Vagina (tissue), 2 donors: ENCODE data around the gene AHI1. TPM values are rescaled to one million over a fixed set of nuclear protein-coding genes. Genes with fewer than 3 reads are reported as not detected.

Source experiments
- DNase-seq, 2 donors: peaks; one replicate each; pipeline ENCODE4 v3.0.0-alpha.2; 2017; ENCODE audit errors: extremely low spot score in 2 of 2
- H3K27ac ChIP-seq: fragments of 200-600 bp; sonication (generic); one replicate; pipeline ENCODE4 v1.5.1; 2019
- H3K27me3 ChIP-seq: fragments of 200-600 bp; sonication (generic); one replicate; pipeline ENCODE4 v1.5.1; 2019
- H3K36me3 ChIP-seq, 2 donors: fragments of 200-600 bp; sonication (generic); one replicate each; pipeline ENCODE4 v1.5.1; 2017 to 2019
- H3K4me1 ChIP-seq: fragments of 200-600 bp; sonication (generic); one replicate; pipeline ENCODE4 v1.5.1; 2019
- H3K4me3 ChIP-seq, 2 donors: fragments of 200-600 bp; sonication (generic); 1 replicate in 1 of 2; 2 replicates in 1 of 2; pipeline ENCODE4 v1.5.1; 2016 to 2019
- H3K9me3 ChIP-seq: fragments of 200-600 bp; sonication (generic); one replicate; pipeline ENCODE4 v1.5.1; 2019
- CTCF ChIP-seq, 3 experiments: fragments of 450-650 bp in 2 of 3; fragments of 200-600 bp in 1 of 3; sonication (generic) in 1 of 3; IDR thresholded peaks; one replicate each; pipeline ENCODE4 v1.5.1; 2017 to 2019; ENCODE audit warnings: antibody characterized with exemption in 3 of 3, mild to moderate bottlenecking in 2 of 3, moderate library complexity in 2 of 3
- POLR2A ChIP-seq, 2 donors: fragments of 450-650 bp; IDR thresholded peaks; one replicate each; pipeline ENCODE4 v1.6.1; 2017; ENCODE audit warnings: antibody characterized with exemption in 2 of 2, mild to moderate bottlenecking in 2 of 2, moderate library complexity in 2 of 2
- POLR2AphosphoS5 ChIP-seq, 2 donors: sonication (generic); formaldehyde crosslinking; IDR thresholded peaks; one replicate each; pipeline ENCODE4 v1.9.0; 2017; ENCODE audit warnings: antibody characterized with exemption in 2 of 2, mild to moderate bottlenecking in 2 of 2, low read depth in 1 of 2; ENCODE audit not compliant: insufficient read depth in 1 of 2
- intact Hi-C: fragments of 100-400 bp; cut with DNase I; formaldehyde crosslinking; loops from one replicate; pipeline ENCODE4 v1.15.1; 2023
- total RNA-seq: library from RNA; depleted of rRNA; stranded (reverse); fragments of >200 nt; gene quantifications from one replicate; pipeline ENCODE4 v1.2.3, GENCODE V29; 2016

The AHI1 gene
- total RNA-seq, 1 donor from 2014 or later = 28.7 TPM

- Histone ChIP-seq H3K36me3 (no peaks in the 10 kb centered on the region), H3K27ac (no peak overlapping the region), H3K27me3 (no peaks in the 10 kb centered on the region), H3K4me3 (no peak overlapping the region), H3K9me3 (no peaks in the 10 kb centered on the region), H3K4me1 (no peaks in the 10 kb centered on the region)
- intact Hi-C loops = no loop called here
- TF ChIP-seq POLR2AphosphoS5 (IDR thresholded peaks at IDR 0.05; ENCODE audit: insufficient read depth in 1 of 2, low read depth in 1 of 2) (no peak), POLR2A (IDR thresholded peaks at IDR 0.05) (no peak), CTCF (IDR thresholded peaks at IDR 0.05) (no peak)
- no peak for DNase-seq
Measured at GRCh38 chr6:135291288-135292076, 206.1 kb downstream of the AHI1 start.

- H3K27me3 ChIP-seq = no peaks in the 10 kb centered on the region
- intact Hi-C loops = no loop called here
- H3K4me3 ChIP-seq = no peak overlapping the region
- no peaks in the 10 kb centered on the region for H3K9me3 ChIP-seq
- no peak for TF ChIP-seq POLR2A (IDR thresholded peaks at IDR 0.05)
- no peak for TF ChIP-seq POLR2AphosphoS5 (IDR thresholded peaks at IDR 0.05; ENCODE audit: insufficient read depth in 1 of 2, low read depth in 1 of 2)
- no peak for TF ChIP-seq CTCF (IDR thresholded peaks at IDR 0.05)
- no peak for DNase-seq
- no peak overlapping the region for H3K27ac ChIP-seq
- H3K4me1 ChIP-seq = no peaks in the 10 kb centered on the region
- H3K36me3 ChIP-seq = no peaks in the 10 kb centered on the region
Measured at GRCh38 chr6:135289816-135290215, 207.7 kb downstream of the AHI1 start.

DNA sequence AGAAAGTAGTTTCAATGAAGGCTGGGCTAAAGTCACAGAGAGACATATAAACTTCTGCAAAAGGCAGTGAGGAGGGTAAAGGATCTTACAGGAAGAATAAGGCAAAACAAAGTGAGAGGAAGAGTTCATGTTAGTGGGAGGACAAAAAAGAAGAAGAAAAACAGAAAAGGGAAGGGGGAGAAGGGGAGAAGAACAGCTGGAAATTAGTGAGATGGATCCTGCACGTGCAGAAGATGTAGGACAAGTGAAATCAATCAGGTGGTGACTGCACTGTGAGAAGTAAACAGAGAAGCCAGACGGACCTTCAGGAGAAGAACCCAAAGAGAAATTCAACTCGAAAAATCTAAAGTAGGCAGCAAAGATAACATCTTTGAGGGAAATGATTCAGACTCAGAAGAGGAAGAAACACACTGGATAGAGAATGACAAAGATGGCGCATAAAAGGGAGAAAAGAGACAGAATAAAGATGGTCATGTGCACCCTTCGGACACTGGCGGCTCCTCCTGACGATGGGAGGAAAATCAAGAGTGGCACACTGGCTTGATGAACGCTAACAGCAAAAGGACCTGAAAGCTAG is 210.5 kb downstream of the AHI1 start:
- no peaks in the 10 kb centered on the region for H3K27me3 ChIP-seq
- H3K27ac ChIP-seq = no peak overlapping the region
- no peak for DNase-seq
- H3K4me3 ChIP-seq = no peak overlapping the region
- intact Hi-C loops = no loop called here
- no peaks in the 10 kb centered on the region for H3K36me3 ChIP-seq
- H3K9me3 ChIP-seq = no peaks in the 10 kb centered on the region
- H3K4me1 ChIP-seq = no peaks in the 10 kb centered on the region
- TF ChIP-seq CTCF (IDR thresholded peaks at IDR 0.05) (no peak), POLR2A (IDR thresholded peaks at IDR 0.05) (no peak), POLR2AphosphoS5 (IDR thresholded peaks at IDR 0.05; ENCODE audit: insufficient read depth in 1 of 2, low read depth in 1 of 2) (no peak)

DNA sequence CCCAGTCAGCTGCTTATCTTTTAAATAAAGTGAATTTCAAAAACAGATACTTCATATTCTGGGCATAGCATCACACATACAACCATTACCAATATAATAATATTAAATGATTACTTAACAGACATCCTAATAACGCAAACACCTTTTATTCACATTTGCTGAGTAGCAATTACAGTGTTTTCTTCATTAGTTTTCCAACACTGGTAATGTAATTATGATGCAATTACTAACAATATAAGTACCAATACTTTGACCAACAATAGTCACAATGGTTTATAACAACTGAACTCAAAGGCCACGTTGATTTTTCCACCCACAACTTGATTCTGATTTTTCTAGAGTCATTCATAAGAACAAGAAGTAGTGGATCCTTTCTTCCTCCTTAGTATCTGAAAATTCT is 212.4 kb downstream of the AHI1 start:
- no peak overlapping the region for H3K27ac ChIP-seq
- TF ChIP-seq POLR2AphosphoS5 (IDR thresholded peaks at IDR 0.05; ENCODE audit: insufficient read depth in 1 of 2, low read depth in 1 of 2) (no peak), POLR2A (IDR thresholded peaks at IDR 0.05) (no peak), CTCF (IDR thresholded peaks at IDR 0.05) (no peak)
- intact Hi-C loops = no loop called here

DNA sequence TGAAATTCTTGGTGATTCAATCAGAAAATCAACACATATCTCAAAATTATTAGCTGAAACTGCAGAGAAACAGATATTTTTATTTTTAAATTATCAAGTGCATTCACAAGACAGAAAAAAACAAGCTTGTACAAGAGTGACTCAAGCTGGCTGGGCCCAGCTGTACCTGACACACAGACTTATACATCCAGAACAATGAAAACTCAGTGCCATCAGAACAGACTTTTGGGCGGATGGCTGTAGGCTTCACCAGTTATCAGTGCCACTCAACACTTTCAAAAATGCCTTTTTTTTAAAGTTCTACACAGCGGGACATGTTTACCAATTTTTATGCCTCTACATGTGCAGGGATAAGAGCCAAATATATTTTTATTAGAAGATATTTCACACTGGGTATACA is 213.6 kb downstream of the AHI1 start:
- Histone ChIP-seq H3K4me1 (no peaks in the 10 kb centered on the region), H3K36me3 (no peaks in the 10 kb centered on the region), H3K27me3 (no peaks in the 10 kb centered on the region), H3K4me3 (no peak overlapping the region), H3K27ac (no peak overlapping the region), H3K9me3 (no peaks in the 10 kb centered on the region)
- DNase-seq = no peak
- no peak for TF ChIP-seq CTCF (IDR thresholded peaks at IDR 0.05)
- intact Hi-C loops = no loop called here

More for the DNA sequence above, 212.4 kb downstream of the AHI1 start:
- no peaks in the 10 kb centered on the region for H3K36me3 ChIP-seq
- H3K4me3 ChIP-seq = no peak overlapping the region
- no peaks in the 10 kb centered on the region for H3K9me3 ChIP-seq
- no peaks in the 10 kb centered on the region for H3K4me1 ChIP-seq
- H3K27me3 ChIP-seq = no peaks in the 10 kb centered on the region
- no peak for DNase-seq
